ENCODE results near the gene ISCA1.
A peak's percentile ranks its signal among the peaks of the same experiment; 100 is the strongest.

The ISCA1 gene

GRCh38 chr9:86330186-86330585 lies 47.8 kb upstream of the ISCA1 start (continued):
- no peak for TF ChIP-seq ZNF8 (CRISPR knock-in tag; IDR thresholded peaks at IDR 0.05)

- peak; percentile 75 for ATAC-seq
- no peak for TF ChIP-seq ESRRG (CRISPR knock-in tag; IDR thresholded peaks at IDR 0.05)
- 0 out of 2 replicates have a peak, but pooled peaks have one; percentile 16 for TF ChIP-seq ISL1 (CRISPR knock-in tag; IDR thresholded peaks at IDR 0.05)
- TF ChIP-seq ZNF70 (CRISPR knock-in tag; IDR thresholded peaks at IDR 0.05), result no peak
- no peak for TF ChIP-seq PPARA (CRISPR knock-in tag; IDR thresholded peaks at IDR 0.05; ENCODE audit: borderline replicate concordance)
These were observed 47.3 kb upstream of the ISCA1 start for GRCh38 chr9:86329649-86330048.

- TF ChIP-seq PPARA (CRISPR knock-in tag; IDR thresholded peaks at IDR 0.05; ENCODE audit: borderline replicate concordance) (no peak), ESRRG (CRISPR knock-in tag; IDR thresholded peaks at IDR 0.05) (no peak), TSHZ2 (CRISPR knock-in tag; IDR thresholded peaks at IDR 0.05) (no peak), ARNTL (CRISPR knock-in tag; IDR thresholded peaks at IDR 0.05; ENCODE audit: borderline replicate concordance, low read depth) (no peak), ZNF70 (CRISPR knock-in tag; IDR thresholded peaks at IDR 0.05) (no peak), BACH2 (CRISPR knock-in tag; IDR thresholded peaks at IDR 0.05; ENCODE audit: borderline replicate concordance) (no peak), OSR1 (CRISPR knock-in tag; IDR thresholded peaks at IDR 0.05) (no peak), PATZ1 (CRISPR knock-in tag; IDR thresholded peaks at IDR 0.05; ENCODE audit: borderline replicate concordance) (no peak), TCF4 (CRISPR knock-in tag; IDR thresholded peaks at IDR 0.05; ENCODE audit: borderline replicate concordance) (no peak), ZFP30 (CRISPR knock-in tag; IDR thresholded peaks at IDR 0.05) (no peak), ISL1 (CRISPR knock-in tag; IDR thresholded peaks at IDR 0.05) (no peak), TOX (CRISPR knock-in tag; IDR thresholded peaks at IDR 0.05; ENCODE audit: borderline replicate concordance) (no peak), SNAI2 (CRISPR knock-in tag; IDR thresholded peaks at IDR 0.05) (no peak), CREB5 (CRISPR knock-in tag; IDR thresholded peaks at IDR 0.05; ENCODE audit: low read depth) (no peak), CSRNP3 (CRISPR knock-in tag; IDR thresholded peaks at IDR 0.05) (no peak), RARB (CRISPR knock-in tag; IDR thresholded peaks at IDR 0.05) (no peak), ZC3H10 (CRISPR knock-in tag; IDR thresholded peaks at IDR 0.05) (no peak), CSDC2 (CRISPR knock-in tag; IDR thresholded peaks at IDR 0.05) (no peak)
- no peak for ATAC-seq
These were observed 45.8 kb upstream of the ISCA1 start for GRCh38 chr9:86328156-86328555.

- TF ChIP-seq PPARA (CRISPR knock-in tag; IDR thresholded peaks at IDR 0.05; ENCODE audit: borderline replicate concordance) (no peak), ZNF565 (CRISPR knock-in tag; conservative IDR thresholded peaks at IDR 0.05; ENCODE audit: low read depth) (no peak), BACH2 (CRISPR knock-in tag; IDR thresholded peaks at IDR 0.05; ENCODE audit: borderline replicate concordance) (no peak), ARNTL (CRISPR knock-in tag; IDR thresholded peaks at IDR 0.05; ENCODE audit: borderline replicate concordance, low read depth) (no peak), RARB (CRISPR knock-in tag; IDR thresholded peaks at IDR 0.05) (no peak), CSRNP3 (CRISPR knock-in tag; IDR thresholded peaks at IDR 0.05) (no peak), POU6F1 (CRISPR knock-in tag; IDR thresholded peaks at IDR 0.05; ENCODE audit: borderline replicate concordance, low read depth) (no peak), PATZ1 (CRISPR knock-in tag; IDR thresholded peaks at IDR 0.05; ENCODE audit: borderline replicate concordance) (no peak), ZC3H10 (CRISPR knock-in tag; IDR thresholded peaks at IDR 0.05) (no peak), TCF4 (CRISPR knock-in tag; IDR thresholded peaks at IDR 0.05; ENCODE audit: borderline replicate concordance) (no peak)
- no peak for ATAC-seq
These were observed 44.2 kb upstream of the ISCA1 start for GRCh38 chr9:86326536-86326935.

All from SK-N-SH treated with all-trans-retinoic acid at 6 μM for 48 hours (cell line).